Heart left ventricle (tissue), 13 donors: Measurements from ENCODE around the gene PLSCR1.

Experiments
- POLR2A ChIP-seq, 2 donors: fragments of 450-650 bp; IDR thresholded peaks; one replicate each; pipeline ENCODE4 v1.6.1; 2017; ENCODE audit warnings: antibody characterized with exemption in 2 of 2, mild to moderate bottlenecking in 2 of 2, moderate library complexity in 2 of 2
- TF ChIP-seq, protein P1 (sequence below), 12 donors: fragments of 200-600 bp; sonication (generic) in 4 of 12; IDR thresholded peaks; one replicate each; pipeline versions ENCODE4 v1.5.0 to v1.8.0; 2018 to 2022; ENCODE audit warnings: antibody characterized with exemption in 12 of 12, mild to moderate bottlenecking in 5 of 12
- donor health status: ischemic (EF 13 %, LVEDD 7.1; RV severe dilation, severe dysfunction).
- donor health status: DM: no; HTN: yes; CAD: no.
- donor health status: DM: no; HTN: no; CAD: no.
- donor health status: ischemic (EF 25% LVEDD 6.9; RV normal size, moderate dysfunction).
- donor health status: ischemic (EF 25% LVEDD 5.7; RV mildly dilated, moderate dysfunction).
- donor health status: ischemic (EF 35%, LVEDD 5.7; RV mildly dilated, moderate dysfunction).
- donor health status: nonischemic (EF 11% LVEDD 7.7; RV severe dilation, severe dysfunction).
- donor health status: DM: yes; HTN: yes; CAD: no.
- donor health status: PGD.
- donor health status: ischemic (EF 29% LVEDD 5.4; RV normal size, mild dysfunction).
- donor health status: nonischemic (EF 23%, LVEDD 6.1; RV moderate dilation, normal function).

DNA sequence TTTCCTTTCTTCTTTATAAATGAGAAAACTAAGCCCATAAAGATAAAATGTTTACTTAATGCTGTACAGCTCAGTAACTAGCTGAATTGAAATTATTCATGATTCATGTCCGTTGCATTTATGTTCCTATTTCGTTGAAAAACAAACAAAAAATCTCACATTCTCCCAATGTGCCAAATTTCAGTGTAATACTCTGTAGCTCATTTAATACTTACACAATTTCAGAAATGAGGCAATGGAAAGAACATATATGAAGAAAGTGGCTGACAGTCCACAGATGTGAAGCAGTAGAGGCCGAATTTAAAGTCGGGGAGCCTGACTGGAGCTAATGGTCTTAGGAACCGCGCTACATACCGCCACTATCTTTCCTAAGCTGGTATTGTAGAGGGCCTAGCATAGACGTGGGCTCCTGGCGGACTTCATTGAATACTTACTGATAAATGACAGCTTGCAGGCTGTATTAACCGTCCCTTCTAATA is 75.7 kb downstream of the PLSCR1 start:
- TF ChIP-seq, protein P1, sequence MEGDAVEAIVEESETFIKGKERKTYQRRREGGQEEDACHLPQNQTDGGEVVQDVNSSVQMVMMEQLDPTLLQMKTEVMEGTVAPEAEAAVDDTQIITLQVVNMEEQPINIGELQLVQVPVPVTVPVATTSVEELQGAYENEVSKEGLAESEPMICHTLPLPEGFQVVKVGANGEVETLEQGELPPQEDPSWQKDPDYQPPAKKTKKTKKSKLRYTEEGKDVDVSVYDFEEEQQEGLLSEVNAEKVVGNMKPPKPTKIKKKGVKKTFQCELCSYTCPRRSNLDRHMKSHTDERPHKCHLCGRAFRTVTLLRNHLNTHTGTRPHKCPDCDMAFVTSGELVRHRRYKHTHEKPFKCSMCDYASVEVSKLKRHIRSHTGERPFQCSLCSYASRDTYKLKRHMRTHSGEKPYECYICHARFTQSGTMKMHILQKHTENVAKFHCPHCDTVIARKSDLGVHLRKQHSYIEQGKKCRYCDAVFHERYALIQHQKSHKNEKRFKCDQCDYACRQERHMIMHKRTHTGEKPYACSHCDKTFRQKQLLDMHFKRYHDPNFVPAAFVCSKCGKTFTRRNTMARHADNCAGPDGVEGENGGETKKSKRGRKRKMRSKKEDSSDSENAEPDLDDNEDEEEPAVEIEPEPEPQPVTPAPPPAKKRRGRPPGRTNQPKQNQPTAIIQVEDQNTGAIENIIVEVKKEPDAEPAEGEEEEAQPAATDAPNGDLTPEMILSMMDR (IDR thresholded peaks at IDR 0.05): no peak
- no peak for TF ChIP-seq POLR2A (IDR thresholded peaks at IDR 0.05)
